Parathyroid adenoma (tissue), 2 donors: ENCODE measurements around the gene ARHGEF1.
A peak's percentile ranks its signal among the peaks of the same experiment; 100 is the strongest.
"Not testable (repeated sequence)": the region's sequence is repeated elsewhere in the genome, so short reads cannot be mapped to it uniquely, and the experiment has no call there.

Experiments used
- H2AFZ ChIP-seq: fragments of 300-600 bp; sonication (generic); one replicate; pipeline ENCODE4 v1.7.0; 2017; ENCODE audit warnings: antibody characterized with exemption, mild to moderate bottlenecking
- H3K27ac ChIP-seq: fragments of 300-600 bp; sonication (generic); one replicate; pipeline ENCODE4 v1.7.0; 2017
- H3K27me3 ChIP-seq: fragments of 300-600 bp; sonication (generic); one replicate; pipeline ENCODE4 v1.7.0; 2017; ENCODE audit warnings: low read length; ENCODE audit not compliant: control insufficient read depth, insufficient read depth
- H3K36me3 ChIP-seq: fragments of 300-600 bp; sonication (generic); one replicate; pipeline ENCODE4 v1.7.0; 2017; ENCODE audit warnings: low read length; ENCODE audit not compliant: control insufficient read depth, insufficient read depth
- H3K4me1 ChIP-seq: fragments of 300-600 bp; sonication (generic); one replicate; pipeline ENCODE4 v1.7.0; 2017; ENCODE audit warnings: control low read depth
- H3K4me2 ChIP-seq: fragments of 300-600 bp; sonication (generic); one replicate; pipeline ENCODE4 v1.7.0; 2017; ENCODE audit warnings: low read length
- H3K4me3 ChIP-seq: fragments of 300-600 bp; sonication (generic); one replicate; pipeline ENCODE4 v1.7.0; 2017; ENCODE audit warnings: low read depth, low read length
- H3K79me2 ChIP-seq: fragments of 300-600 bp; sonication (generic); one replicate; pipeline ENCODE4 v1.7.0; 2017; ENCODE audit warnings: control low read depth
- H3K9ac ChIP-seq: fragments of 300-600 bp; sonication (generic); one replicate; pipeline ENCODE4 v1.7.0; 2017; ENCODE audit warnings: mild to moderate bottlenecking
- H3K9me3 ChIP-seq: fragments of 300-600 bp; sonication (generic); one replicate; pipeline ENCODE4 v1.7.0; 2017; ENCODE audit warnings: low read length; ENCODE audit not compliant: control insufficient read depth
- TF ChIP-seq, protein P1 (sequence below): fragments of 300-600 bp; sonication (generic); IDR thresholded peaks from one replicate; pipeline ENCODE4 v1.7.0; 2017; ENCODE audit warnings: antibody characterized with exemption, mild to moderate bottlenecking
- donor health status: primary hyperparathyroidism.

The ARHGEF1 gene

GRCh38 chr19:41936961-41937360, 54.0 kb downstream of the ARHGEF1 start:
- TF ChIP-seq, protein P1, sequence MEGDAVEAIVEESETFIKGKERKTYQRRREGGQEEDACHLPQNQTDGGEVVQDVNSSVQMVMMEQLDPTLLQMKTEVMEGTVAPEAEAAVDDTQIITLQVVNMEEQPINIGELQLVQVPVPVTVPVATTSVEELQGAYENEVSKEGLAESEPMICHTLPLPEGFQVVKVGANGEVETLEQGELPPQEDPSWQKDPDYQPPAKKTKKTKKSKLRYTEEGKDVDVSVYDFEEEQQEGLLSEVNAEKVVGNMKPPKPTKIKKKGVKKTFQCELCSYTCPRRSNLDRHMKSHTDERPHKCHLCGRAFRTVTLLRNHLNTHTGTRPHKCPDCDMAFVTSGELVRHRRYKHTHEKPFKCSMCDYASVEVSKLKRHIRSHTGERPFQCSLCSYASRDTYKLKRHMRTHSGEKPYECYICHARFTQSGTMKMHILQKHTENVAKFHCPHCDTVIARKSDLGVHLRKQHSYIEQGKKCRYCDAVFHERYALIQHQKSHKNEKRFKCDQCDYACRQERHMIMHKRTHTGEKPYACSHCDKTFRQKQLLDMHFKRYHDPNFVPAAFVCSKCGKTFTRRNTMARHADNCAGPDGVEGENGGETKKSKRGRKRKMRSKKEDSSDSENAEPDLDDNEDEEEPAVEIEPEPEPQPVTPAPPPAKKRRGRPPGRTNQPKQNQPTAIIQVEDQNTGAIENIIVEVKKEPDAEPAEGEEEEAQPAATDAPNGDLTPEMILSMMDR: no peak
- Histone ChIP-seq H3K27ac (no peak overlapping the region), H3K9ac (no peak overlapping the region), H3K4me1 (peaks cover 4% of the 10 kb centered on the region), H3K79me2 (no peaks in the 10 kb centered on the region), H2AFZ (no peak overlapping the region), H3K9me3 (no peaks in the 10 kb centered on the region), H3K36me3 (no peaks in the 10 kb centered on the region), H3K27me3 (no peaks in the 10 kb centered on the region), H3K4me3 (no peak overlapping the region), H3K4me2 (no peak overlapping the region)

DNA sequence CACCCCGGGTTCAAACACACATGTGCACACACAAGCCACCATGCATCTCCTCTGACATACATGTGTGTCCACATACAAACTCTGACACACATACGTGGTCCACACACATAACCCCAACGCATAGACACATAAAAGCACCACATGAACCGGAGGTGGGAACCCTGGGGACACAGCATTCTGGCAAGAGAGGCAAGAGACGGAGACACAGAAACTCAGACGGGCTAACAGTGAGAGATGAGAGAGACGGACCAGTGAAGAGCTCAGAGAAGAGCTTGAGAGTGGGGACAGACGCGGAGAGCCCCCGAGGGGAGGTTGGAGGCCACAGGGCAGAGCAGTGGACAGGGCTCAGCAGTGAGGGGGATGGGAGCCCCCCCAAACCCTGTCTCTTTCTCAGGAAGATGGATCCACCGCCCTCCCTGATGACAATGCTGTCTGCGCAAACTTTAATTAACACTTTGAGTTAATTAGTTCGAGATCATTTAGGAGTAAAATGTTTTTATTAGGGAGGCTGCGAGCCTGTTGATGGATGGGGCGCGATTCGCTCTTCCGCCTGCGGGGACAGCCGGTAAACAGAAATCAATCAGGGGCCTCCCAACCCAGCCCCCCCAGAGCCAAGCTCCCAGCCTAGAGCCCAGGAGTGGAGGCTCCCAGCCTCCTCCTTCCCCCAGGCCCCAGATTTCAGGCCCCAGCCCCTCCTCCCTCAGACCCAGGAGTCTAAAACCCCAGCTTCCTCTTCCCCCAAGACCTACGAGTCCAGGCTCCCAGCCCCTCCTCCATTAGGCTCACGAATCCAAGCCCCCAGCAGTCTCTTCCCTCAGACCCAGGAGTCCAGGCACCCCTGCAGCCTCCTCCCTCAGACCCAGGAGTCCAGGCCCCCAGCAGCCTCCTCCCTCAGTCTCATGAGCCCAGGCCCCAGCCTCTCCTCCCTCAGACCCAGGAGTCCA, 54.8 kb downstream of the ARHGEF1 start:
- TF ChIP-seq, protein P1: no peak
- no peaks in the 10 kb centered on the region for H3K27me3 ChIP-seq
- no peak overlapping the region for H3K27ac ChIP-seq

GRCh38 chr19:41939209-41939608, 56.2 kb downstream of the ARHGEF1 start:
- not testable (repeated sequence) for H3K27me3 ChIP-seq, H3K27ac ChIP-seq, H3K4me3 ChIP-seq, H3K4me2 ChIP-seq, H3K4me1 ChIP-seq, H2AFZ ChIP-seq, H3K9me3 ChIP-seq, H3K9ac ChIP-seq, H3K36me3 ChIP-seq, H3K79me2 ChIP-seq

More for the DNA sequence above, 54.8 kb downstream of the ARHGEF1 start:
- peaks cover 4% of the 10 kb centered on the region for H3K4me1 ChIP-seq
- no peaks in the 10 kb centered on the region for H3K36me3 ChIP-seq
- no peak overlapping the region for H3K4me2 ChIP-seq
- H3K9me3 ChIP-seq: no peaks in the 10 kb centered on the region
- no peak overlapping the region for H3K4me3 ChIP-seq
- no peaks in the 10 kb centered on the region for H3K79me2 ChIP-seq
- H2AFZ ChIP-seq: no peak overlapping the region
- H3K9ac ChIP-seq: no peak overlapping the region

DNA sequence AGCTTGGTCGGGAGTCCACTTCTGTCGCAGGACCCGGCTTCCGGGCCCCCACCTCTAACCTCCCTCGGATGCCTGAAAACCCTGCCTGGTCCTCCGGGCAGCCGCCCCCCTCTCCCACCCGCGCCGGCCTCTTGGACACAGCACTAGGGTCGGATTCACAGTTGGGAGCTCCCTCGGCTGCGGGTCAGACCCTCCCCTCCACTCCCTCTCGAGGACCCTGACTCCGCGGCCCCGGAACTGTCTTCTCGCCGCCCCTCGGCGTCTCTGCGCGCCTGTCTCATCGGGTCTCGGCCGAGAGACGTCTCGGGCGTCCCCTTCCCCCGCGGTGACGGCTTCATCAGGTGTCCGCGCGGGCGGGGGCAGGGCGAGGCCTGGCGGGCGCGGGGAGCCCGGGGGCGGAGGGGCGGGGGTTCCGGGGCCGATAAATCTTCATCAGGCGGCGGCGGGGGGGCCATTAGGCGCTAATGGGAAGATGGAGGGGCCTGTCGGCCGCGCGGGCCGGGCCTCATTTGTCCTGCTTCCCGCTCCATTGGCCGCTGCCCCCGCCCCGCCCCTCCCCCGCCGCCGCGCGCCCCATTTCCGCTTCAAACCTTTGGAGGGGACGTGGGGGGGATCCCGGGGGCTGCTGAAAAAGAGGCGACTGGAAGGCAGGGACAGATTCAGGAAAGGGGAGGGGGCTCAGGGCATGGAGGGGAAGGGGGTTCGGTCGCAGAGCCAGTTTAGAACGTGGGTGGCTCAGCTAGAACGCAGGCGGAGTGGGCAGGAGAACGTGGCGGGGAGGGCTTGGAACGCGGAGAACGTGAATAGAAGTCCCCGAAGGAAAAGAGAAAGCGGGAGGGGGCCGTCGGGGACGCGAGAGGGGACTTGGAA, 57.1 kb downstream of the ARHGEF1 start:
- H3K9ac ChIP-seq: no peak overlapping the region

More for the DNA sequence above, 57.1 kb downstream of the ARHGEF1 start:
- Histone ChIP-seq H3K9me3 (no peaks in the 10 kb centered on the region), H3K4me2 (peak overlapping the region; percentile 97), H2AFZ (peak overlapping the region; percentile 93), H3K79me2 (no peaks in the 10 kb centered on the region), H3K4me3 (peak overlapping the region; percentile 80), H3K27me3 (no peaks in the 10 kb centered on the region), H3K4me1 (peaks cover 4% of the 10 kb centered on the region), H3K27ac (no peak overlapping the region), H3K36me3 (no peaks in the 10 kb centered on the region)
- TF ChIP-seq, protein P1: no peak
